GM21825 (cell line): Measurements from ENCODE around the gene GRIN2D.

Source experiments
- ATAC-seq: cut with Tn5 transposase; IDR thresholded peaks from one replicate; pipeline ENCODE4 v1.9.1; 2021; ENCODE audit warnings: mild to moderate bottlenecking, moderate library complexity; ENCODE audit not compliant: unreplicated experiment

Gene GRIN2D

DNA sequence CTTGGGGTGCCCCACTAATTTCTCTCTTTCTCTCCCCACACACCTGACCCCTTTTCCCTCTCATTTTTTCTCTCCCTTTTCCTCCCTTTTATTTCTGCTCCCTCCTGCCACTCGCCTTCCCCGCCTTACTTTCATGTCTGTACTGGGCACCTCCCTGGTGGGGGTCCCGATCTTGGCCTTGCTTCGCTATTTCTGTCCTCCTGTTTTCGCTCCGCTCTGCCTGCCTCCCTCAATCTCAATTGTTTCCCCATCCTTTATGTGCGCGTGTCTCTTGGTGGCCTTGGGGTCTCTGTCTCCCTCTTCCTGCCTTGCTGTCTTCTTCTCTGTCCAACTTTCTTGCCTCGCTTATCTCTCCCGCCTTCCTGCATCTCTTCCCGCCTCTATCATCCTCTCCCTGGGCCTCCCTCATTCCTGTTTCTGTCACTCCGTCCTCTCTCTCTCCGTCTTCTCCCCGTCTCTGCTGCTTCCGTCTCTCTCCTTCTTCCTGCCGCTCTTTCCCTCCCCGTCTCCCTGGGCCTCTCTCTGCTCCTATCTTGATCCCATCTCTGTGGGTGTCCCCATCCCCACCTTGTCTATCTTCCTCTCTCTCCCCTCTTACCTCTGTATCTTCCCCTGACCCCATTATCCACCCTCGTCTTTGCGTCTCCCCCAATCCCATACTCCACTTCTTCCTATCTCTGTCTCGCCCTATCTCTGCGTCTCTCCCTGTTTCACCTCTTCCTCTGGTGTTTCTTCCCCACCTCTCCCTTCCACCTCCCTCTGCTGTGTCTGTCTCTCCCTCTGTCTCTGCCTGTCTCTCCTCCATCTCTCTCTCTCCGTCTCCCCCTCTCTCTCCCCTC lies 4.0 kb downstream of the GRIN2D start:
- no peak for ATAC-seq

DNA sequence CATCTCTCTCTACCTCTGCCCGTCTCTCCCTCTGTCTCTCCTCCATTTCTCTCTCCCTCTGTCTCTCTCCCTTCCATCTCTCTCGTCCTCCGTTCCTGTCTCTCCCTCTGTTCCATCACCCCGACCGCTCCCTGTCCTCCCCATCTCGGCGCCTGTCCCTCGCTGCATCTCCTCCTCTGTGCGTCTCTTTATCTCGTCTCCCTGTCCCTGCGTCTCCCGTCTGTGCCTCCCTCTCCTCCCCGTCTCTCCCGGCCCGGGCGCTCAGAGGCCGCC lies 4.6 kb downstream of the GRIN2D start:
- ATAC-seq, result peak; percentile 3

- ATAC-seq, result peak; percentile 45
Observed at GRCh38 chr19:48398375-48399235, 5.1 kb downstream of the GRIN2D start.

DNA sequence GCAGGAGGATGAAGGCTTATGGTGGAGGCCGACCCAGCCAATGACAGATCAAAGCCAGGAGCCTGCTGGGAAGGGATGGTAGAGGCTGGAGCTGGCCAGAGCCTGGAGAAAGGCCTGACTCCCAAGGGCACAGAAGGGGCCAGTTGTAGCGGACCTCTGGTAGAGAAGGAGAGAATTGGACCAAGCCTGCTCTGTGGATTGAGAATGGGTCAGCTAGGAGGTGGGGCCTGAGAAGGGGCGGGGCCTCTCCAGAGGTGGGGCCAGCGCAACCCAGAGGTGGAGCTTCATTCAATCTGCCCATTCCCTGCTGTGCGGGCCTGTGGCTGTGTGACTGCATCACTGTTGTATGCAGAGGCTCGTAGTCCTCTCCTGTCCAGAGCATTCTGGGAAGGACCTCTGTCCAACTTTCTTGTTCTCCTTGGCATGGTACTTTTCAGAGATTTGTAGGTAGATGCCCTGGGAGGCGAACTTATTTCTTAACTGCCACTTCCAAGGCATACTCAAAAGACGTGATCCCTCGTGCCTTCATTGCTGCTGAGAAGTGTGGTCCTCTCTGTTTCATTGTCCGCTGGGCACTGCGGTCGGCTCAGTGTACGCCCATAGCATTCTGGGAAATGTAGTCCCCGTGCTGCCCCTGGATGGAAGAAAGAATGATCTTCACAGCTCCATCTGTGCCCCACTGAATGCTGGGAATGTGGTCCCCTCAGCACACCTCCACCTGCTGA lies 6.7 kb downstream of the GRIN2D start:
- no peak for ATAC-seq

- ATAC-seq, result no peak
Observed at GRCh38 chr19:48401287-48401686, 7.8 kb downstream of the GRIN2D start.

GRCh38 chr19:48403606-48404005 lies 10.1 kb downstream of the GRIN2D start:
- ATAC-seq, result peak; percentile 47

DNA sequence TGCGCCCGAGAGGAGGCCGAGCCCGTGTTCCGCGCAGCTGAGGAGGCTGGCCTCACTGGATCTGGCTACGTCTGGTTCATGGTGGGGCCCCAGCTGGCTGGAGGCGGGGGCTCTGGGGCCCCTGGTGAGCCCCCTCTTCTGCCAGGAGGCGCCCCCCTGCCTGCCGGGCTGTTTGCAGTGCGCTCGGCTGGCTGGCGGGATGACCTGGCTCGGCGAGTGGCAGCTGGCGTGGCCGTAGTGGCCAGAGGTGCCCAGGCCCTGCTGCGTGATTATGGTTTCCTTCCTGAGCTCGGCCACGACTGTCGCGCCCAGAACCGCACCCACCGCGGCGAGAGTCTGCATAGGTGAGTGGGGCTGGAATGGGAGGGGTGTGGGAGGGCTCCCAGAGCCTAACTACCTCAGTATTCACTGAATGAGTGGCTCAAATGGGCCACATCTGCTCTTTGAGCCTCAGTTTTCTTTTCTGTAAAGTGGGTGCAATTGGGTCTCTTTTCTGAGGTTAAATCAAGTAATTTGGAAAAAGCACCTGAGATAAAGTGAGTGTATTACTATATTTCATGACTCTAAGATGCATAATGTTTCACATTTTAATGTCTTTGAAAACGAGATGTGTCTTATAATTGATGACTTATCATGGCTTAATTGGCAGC lies 11.7 kb downstream of the GRIN2D start:
- ATAC-seq, result no peak

- ATAC-seq, result no peak
Observed at GRCh38 chr19:48405850-48406249, 12.4 kb downstream of the GRIN2D start.

DNA sequence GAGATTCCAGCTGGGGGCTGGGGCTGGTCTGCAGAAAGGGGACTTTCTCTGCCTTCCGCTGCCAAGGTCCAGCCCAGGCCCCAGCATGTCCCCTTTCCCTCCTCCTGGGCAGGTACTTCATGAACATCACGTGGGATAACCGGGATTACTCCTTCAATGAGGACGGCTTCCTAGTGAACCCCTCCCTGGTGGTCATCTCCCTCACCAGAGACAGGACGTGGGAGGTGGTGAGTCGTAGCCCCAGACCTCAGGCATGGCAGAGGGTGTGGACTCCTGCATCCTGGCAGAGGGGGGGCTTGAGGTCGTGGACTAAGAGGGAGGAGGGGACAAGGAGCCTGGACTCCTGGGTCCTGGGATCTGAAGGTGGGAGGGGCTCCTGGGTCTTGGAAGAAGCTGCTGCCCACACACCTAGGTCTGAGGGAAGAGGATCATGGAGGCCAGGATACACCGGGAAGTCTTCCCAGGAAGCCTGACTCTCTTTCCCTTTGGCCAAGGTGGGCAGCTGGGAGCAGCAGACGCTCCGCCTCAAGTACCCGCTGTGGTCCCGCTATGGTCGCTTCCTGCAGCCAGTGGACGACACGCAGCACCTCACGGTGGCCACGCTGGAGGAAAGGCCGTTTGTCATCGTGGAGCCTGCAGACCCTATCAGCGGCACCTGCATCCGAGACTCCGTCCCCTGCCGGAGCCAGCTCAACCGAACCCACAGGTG lies 20.6 kb downstream of the GRIN2D start:
- ATAC-seq, result no peak

DNA sequence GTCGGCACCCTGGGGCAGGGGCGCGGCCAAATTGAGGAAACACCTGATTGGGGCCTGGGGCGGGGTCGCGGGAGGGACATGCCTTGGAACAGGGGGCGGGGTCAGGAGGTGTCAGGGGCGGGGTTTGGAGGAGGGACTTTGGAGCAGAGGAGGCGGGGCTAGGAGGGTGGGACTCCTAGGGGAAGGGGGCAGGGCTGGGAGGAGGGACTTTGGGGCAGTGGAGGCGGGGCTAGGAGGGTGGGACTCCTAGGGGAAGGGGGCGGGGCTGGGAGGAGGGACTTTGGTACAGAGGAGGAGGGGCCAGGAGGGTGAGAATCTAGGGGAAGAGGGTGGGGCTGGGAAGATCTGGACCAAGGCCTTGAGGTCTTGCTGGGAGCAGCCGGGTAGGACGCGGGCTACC lies 21.9 kb downstream of the GRIN2D start:
- no peak for ATAC-seq

DNA sequence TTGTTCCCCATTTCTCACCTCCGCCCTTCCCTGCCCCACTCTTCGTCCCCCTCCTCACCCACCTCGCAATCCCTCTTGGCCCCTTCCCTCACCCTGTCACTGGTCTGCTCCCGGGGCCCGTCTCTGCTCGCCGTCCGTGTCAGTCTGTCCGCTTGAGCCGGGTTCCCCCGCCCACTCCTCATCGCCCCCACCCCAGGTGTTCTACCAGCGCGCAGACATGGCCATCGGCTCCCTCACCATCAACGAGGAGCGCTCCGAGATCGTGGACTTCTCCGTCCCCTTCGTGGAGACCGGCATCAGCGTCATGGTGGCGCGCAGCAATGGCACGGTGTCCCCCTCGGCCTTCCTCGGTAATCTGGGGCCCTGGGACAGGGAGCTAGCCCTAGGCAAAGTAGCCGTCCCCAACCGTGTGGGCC lies 22.3 kb downstream of the GRIN2D start:
- ATAC-seq, result no peak

DNA sequence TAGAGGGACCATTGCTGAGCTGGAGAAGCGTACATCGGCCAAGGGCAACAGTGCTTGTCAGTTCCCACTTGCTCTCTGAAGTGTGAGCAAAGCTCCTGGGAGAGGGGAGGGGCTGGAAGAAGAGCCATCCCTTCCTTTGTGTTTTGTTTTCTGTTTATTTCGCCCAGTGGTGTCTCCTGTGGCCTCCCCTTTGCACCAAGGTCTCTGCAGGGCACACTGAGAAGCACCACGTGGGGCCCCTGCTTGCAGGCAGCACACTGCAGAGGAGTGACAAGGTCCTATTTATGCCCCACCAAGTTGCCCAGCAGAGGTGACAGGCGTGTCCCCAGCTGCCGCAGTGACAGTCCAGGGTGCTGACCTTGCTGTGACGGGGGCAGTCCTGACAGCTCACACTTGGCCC lies 24.0 kb downstream of the GRIN2D start:
- no peak for ATAC-seq

- no peak for ATAC-seq
Observed at GRCh38 chr19:48418317-48419064, 25.0 kb downstream of the GRIN2D start.

GRCh38 chr19:48419158-48419920 lies 25.9 kb downstream of the GRIN2D start:
- ATAC-seq, result peak; percentile 46

DNA sequence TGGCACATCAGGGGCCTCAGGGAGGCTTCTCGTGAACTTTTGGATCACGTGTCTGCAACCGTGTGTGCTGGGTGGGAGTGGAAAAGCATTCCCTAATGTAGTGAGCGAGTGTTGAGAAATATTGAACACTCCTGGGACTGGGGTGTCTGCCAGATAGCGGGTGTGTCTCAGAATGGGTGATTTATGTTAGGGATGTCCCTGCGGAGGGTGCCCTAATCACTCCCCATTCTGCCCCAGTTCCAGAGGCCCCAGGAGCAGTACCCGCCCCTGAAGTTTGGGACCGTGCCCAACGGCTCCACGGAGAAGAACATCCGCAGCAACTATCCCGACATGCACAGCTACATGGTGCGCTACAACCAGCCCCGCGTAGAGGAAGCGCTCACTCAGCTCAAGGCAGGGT lies 28.1 kb downstream of the GRIN2D start:
- no peak for ATAC-seq

GRCh38 chr19:48424694-48425219 lies 31.3 kb downstream of the GRIN2D start:
- ATAC-seq, result no peak

DNA sequence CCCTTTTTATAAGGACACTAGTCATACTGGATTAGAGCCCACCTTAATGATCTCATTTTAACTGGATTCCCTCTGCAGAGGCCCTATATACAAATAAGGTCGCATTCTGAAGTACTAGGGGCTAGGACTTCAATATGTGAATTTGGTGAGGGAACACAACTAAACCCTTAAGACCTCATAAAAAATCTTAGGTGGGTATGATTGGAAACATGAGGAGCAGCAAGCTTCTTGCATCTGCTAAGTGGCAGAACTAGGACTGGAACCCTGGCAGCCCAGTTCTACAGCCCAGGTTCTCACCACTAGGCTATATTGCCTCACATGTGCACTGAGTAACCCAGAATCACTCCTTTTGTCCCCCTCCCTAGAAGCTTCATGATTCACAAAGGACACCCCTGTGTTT lies 35.2 kb downstream of the GRIN2D start:
- no peak for ATAC-seq

- ATAC-seq, result no peak
Observed at GRCh38 chr19:48433337-48433736, 39.9 kb downstream of the GRIN2D start.

DNA sequence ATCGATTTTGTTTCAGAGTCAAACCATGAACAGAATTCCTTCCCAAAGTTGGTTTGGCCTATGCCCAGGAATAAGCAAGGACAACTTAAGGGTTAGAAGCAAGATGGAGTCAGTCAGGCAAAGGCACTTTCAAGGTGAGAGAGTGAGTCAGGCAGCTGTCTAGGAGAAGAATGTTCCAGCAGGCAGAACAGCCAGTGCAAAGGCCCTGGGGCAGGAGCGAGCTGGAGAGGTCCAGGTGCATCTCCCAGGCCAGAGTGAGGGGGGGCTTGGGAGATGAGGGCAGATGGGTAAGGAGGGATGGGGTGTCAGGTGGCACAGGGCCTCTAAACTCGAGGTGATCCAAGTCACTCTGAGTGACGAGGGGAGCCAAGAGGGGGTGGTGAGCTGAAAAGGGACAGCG lies 43.1 kb downstream of the GRIN2D start:
- ATAC-seq, result no peak
